GM12891 (cell line): Measurements from ENCODE around the gene WSCD1.

Experiments
- DNase-seq: peaks from one replicate; pipeline ENCODE4 v3.0.0; 2011; ENCODE audit warnings: low spot score; ENCODE audit not compliant: insufficient read length
- FAIRE-seq: peaks from 2 replicates; lab custom pipeline; 2011; peaks lifted over from hg19 to GRCh38; lab: Jason Lieb, UNC
- PAX5 ChIP-seq: IDR thresholded peaks from 2 replicates; pipeline ENCODE4 v1.6.1; 2011; ENCODE audit warnings: low read length, moderate library complexity, mild to moderate bottlenecking; ENCODE audit not compliant: insufficient read depth, severe bottlenecking
- POLR2A ChIP-seq: IDR thresholded peaks from 2 replicates; pipeline ENCODE4 v1.6.1; 2011; ENCODE audit warnings: low read depth, low read length, control low read depth
- POLR2AphosphoS5 ChIP-seq: IDR thresholded peaks from 2 replicates; pipeline ENCODE4 v1.6.1; 2011; ENCODE audit warnings: low read depth, low read length, control low read depth
- POU2F2 ChIP-seq: IDR thresholded peaks from 2 replicates; pipeline ENCODE4 v1.6.1; 2011; ENCODE audit warnings: low read depth, mild to moderate bottlenecking, control low read depth, low read length, moderate library complexity
- SPI1 ChIP-seq: IDR thresholded peaks from 2 replicates; pipeline ENCODE4 v1.6.1; 2011; ENCODE audit warnings: low read depth, low read length, control low read depth
- TAF1 ChIP-seq: IDR thresholded peaks from 2 replicates; pipeline ENCODE4 v1.6.1; 2011; ENCODE audit warnings: low read depth, low read length, control low read depth

The WSCD1 gene

DNA sequence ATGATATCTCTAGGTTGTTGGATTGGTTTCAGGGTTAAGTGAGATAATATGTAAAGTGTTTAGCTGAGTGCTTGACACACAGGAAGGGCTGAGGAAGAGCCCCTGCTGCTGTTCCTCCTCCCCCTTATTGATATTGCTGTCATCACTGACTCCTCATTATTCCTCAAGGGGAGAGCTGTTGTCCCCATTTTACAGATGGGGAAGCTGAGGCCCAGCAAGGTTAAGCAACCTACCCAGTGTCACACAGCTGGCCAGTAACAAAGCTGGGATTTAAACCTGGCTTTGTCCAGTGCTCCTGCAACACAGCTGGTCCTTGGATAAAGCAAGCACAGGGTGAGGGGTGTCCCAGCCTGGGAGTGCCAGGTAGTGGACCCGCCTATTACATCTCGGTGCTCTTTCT is 9.8 kb downstream of the WSCD1 start:
- TF ChIP-seq POU2F2, result no peak
- DNase-seq (no peak), FAIRE-seq (no peak)

DNA sequence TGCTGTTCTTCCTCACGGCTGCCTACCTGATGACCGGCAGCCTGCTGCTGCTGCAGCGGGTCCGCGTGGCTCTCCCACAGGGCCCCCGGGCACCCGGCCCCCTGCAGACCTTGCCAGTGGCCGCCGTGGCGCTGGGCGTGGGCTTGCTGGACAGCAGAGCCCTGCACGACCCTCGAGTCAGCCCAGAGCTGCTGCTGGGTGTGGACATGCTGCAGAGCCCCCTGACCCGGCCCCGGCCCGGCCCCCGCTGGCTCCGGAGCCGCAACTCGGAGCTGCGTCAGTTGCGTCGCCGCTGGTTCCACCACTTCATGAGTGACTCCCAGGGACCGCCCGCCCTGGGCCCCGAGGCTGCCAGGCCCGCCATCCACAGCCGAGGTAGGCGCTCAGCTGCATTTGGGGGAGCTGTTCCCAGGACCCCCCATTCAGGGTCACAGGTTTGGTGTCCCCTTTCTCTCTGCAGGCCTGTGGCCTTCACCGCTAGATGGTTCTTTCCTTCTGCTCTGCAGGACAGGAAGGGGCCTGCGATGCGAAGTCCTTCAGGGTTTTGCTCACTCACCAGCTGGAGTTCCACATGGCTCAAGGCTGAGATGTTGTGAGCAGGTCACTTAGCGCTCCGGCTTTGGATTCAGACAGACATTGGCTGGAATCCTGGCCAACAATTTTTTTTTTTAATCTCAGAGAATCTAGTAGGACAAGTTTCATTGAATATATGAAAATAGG is 10.7 kb downstream of the WSCD1 start:
- TF ChIP-seq POLR2A (no peak), SPI1 (no peak), POU2F2 (no peak)
- no peak for FAIRE-seq

DNA sequence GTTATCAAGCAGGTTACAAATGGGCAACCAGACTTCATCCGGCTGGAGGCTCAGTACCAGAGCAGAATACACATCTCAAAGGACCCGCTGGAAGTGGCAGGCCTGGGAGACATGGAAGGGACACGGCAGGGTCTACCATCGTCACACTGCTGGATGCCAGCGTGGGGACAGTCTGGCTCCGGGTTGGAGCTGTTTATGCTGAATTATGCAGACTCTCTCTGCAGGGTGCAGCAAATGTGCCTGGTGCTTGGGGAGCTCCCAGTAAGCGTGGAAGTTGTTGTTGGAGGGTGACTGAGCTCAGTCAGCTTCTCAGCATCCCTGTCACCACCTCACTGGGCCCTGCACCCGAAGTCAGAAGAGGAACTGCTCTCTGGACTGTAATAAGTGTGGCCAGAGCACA is 12.2 kb downstream of the WSCD1 start:
- DNase-seq (no peak), FAIRE-seq (no peak)
- TF ChIP-seq SPI1 (no peak), POLR2AphosphoS5 (no peak), POU2F2 (no peak), TAF1 (no peak), PAX5 (no peak), POLR2A (no peak)

More for the DNA sequence above, 10.7 kb downstream of the WSCD1 start:
- no peak for DNase-seq

DNA sequence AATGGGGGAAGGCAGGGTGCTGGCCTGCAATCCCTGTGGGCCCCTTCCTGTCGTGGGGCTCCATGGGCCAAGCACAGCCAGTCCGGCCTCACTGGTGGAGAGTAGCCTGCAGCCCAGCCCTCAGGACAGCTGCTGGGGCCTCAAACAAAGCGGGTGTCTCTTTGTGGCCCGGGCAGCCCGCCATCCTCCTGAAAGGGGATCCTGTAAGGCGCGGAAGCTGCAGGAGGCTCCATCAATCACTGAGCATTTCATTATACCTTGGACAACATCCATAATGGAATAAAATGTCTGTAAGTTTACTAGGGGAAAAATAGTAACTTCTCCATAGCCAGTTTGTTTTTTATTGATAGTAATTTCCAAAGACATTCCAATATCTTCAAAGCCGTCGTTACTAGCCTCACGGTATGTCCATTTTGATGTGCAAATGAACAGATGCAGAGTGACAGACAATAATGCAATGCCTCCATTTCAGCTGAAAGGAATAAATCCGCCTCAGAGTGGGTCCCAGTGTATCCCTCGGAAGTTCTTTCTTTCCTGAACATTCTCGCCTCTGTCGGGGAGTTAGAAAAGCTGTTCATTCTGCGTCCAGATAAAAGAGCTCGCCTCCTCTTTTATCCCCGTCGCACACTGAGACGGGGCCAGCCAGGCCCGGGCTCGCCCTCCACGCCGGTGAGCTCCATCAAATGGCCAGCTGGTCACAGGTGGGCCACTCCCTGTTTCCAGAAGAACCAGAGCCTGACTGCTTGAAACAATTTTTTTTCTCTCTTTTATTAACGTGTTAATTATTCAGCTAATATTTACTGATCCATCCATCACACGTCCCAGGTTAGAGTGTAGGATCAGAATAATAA is 14.4 kb downstream of the WSCD1 start:
- FAIRE-seq (no peak), DNase-seq (no peak)
- no peak for TF ChIP-seq PAX5
- no peak for TF ChIP-seq POU2F2
- TF ChIP-seq SPI1, result no peak
- TF ChIP-seq POLR2A, result no peak
- no peak for TF ChIP-seq POLR2AphosphoS5
- no peak for TF ChIP-seq TAF1

DNA sequence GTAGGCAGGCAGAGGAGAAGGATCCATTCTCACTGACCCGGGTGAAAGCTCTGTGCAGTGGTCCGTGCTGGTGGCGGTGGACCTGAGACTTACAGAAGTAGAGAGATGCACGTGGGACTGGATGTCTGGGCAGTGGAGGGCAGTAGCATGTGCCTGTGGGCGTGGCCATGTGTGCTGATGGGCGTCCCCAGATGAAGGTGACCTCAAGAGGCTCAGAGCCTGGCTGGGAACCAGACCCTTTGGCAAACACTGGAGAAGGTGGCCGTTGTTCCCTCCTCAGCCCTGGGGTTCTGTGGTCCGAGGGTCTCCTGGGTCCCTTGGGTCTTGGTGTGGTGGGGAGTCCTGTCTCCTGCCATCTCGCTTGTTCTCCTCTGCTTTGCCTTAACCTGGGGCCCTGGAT is 15.6 kb downstream of the WSCD1 start:
- no peak for DNase-seq

DNA sequence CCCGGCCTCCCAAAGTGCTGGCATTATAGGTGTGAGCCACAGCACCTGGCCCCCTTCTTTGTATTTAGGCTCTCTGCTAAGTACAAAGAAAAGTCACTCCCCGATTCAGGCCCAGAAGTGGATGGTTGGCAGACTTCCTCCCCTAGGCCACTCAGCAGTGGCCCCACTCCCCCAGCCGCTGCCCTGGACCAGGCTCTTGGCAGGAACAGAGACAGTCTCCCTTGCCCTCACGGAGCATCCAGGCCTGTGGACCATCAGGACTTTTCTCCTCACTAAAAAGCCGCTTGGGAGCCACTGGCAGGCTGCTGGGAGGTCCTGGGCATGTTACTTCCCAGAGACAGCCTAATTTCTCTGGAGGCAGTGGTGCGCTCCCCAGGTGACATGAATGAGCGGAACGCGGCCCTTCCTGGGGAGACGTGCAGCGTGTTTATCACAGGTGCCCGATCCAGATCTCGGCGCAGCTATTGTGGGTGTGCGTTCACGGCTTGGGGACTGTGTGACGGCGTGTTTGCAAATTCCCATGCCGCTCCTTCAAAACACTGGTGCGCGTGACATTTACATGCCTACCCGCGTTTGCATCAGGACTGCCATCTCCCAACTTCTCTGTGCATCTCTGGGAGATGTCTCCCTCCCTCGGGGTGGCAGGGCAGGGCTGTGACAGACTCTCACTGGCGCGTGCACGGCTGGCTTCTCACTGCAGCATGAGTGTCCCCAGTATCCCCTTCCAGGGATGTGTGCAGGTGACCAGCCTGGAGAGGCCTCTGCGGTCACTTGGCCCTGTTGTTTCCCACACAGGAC is 16.6 kb downstream of the WSCD1 start:
- TF ChIP-seq POU2F2 (no peak), TAF1 (no peak), PAX5 (no peak), POLR2A (no peak)
- FAIRE-seq (no peak), DNase-seq (no peak)

More for the DNA sequence above, 15.6 kb downstream of the WSCD1 start:
- TF ChIP-seq TAF1, result no peak
- TF ChIP-seq POLR2AphosphoS5, result no peak
- TF ChIP-seq POLR2A, result no peak
- no peak for TF ChIP-seq POU2F2
- no peak for TF ChIP-seq SPI1
- no peak for TF ChIP-seq PAX5
- FAIRE-seq, result no peak

DNA sequence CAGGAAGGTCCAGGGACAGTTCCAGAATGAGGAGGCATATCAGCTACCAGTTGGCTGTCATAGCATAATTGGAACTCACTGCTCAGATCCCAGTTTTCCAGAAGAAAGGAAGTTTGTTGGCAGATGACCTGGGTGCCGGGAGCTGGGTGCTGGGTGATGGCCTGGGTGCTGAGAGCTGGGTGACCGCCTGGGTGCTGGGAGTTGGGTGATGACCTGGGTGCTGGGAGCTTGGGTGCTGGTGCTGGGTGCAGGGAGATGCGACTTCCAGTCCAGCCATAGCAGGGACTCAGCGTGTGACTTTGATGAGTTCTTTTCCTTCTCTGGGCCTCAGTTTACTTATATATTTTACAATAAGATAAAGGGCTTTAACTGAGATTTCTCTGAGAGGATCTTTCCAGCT is 18.0 kb downstream of the WSCD1 start:
- no peak for FAIRE-seq
- no peak for DNase-seq
- TF ChIP-seq PAX5 (no peak), POLR2AphosphoS5 (no peak), POU2F2 (no peak), POLR2A (no peak)

DNA sequence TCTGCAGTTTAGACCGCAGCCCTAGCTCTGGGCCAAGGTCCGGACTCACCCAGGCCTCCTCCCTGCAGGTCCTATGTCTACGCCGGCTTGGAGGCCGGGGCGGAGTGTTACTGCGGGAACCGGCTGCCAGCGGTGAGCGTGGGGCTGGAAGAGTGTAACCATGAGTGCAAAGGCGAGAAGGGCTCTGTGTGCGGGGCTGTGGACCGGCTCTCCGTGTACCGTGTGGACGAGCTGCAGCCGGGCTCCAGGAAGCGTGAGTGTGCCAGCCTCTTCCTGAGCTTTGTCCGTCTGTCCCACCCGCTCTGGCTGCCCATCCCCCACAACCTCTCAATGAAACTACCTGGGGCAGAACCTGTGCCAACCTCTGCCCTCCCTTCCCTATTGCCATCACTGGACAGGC is 20.1 kb downstream of the WSCD1 start:
- TF ChIP-seq POLR2AphosphoS5 (no peak), POLR2A (no peak), PAX5 (no peak), TAF1 (no peak)
- FAIRE-seq, result no peak

DNA sequence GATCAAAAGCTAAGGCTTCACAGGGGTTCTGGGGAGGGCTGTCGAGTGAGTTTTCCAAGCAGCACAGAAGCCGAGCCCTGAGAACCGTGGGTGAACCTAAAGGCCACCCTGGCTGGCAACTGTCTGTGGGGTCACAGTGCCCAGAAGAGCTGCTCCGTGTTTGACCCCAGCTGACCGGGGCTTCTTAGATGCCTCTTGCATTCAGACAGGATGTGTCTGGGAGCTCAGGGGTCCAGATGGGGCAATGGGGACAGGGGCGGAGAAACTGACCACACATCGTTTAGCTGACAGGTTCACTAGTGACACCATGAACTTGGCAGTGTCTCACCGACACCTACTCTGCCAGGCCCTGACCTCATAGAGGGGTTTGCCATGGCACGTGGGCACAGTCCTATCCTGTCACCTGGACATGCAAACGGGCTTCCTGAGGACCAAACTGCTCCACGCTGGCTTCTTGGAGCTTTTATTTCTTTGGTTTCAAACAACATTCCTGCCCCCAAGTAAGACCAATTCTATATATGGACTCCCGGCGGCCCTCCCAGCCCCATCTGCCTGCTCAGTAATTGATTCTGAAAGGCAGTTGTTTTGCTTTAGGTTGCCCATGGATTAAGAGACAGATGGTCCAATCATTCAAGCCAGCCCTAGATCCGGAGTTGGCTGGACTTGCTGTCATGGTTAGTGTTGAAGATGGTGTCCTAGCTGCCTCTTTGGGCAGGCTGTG is 22.2 kb downstream of the WSCD1 start:
- TF ChIP-seq POLR2AphosphoS5, result no peak
- no peak for TF ChIP-seq POLR2A
- FAIRE-seq, result no peak
- DNase-seq, result no peak

More for the DNA sequence above, 20.1 kb downstream of the WSCD1 start:
- no peak for DNase-seq
